Fibroblast of lung (primary cell): ENCODE measurements around the gene PLAA. TPM values are rescaled to one million over a fixed set of nuclear protein-coding genes. Genes with fewer than 3 reads are reported as not detected.

Experiments used
- DNase-seq, 2 donors: peaks; one replicate each; pipeline versions ENCODE4 v3.0.0 to v3.0.0-alpha.2; 2010; ENCODE audit warnings: low read depth in 2 of 2
- H2AFZ ChIP-seq: 2 replicates; pipeline ENCODE4 v1.5.1; 2012; ENCODE audit warnings: low read length, control low read depth, inconsistent platforms
- H3K27ac ChIP-seq: 2 replicates; pipeline ENCODE4 v1.5.1; 2011; ENCODE audit warnings: low read length, control low read depth; ENCODE audit not compliant: insufficient read depth
- H3K27me3 ChIP-seq: 2 replicates; pipeline ENCODE4 v1.5.1; 2011; ENCODE audit warnings: mild to moderate bottlenecking, low read length; ENCODE audit not compliant: control insufficient read depth, insufficient read depth
- H3K36me3 ChIP-seq: 2 replicates; pipeline ENCODE4 v1.5.1; 2011; ENCODE audit warnings: low read length; ENCODE audit not compliant: control insufficient read depth, insufficient read depth
- H3K4me1 ChIP-seq: 2 replicates; pipeline ENCODE4 v1.5.1; 2011; ENCODE audit warnings: low read length; ENCODE audit not compliant: control insufficient read depth, insufficient read depth; ENCODE audit errors: extremely low read depth
- H3K4me2 ChIP-seq: 2 replicates; pipeline ENCODE4 v1.5.1; 2011; ENCODE audit warnings: low read length, control low read depth; ENCODE audit not compliant: insufficient read depth; ENCODE audit errors: extremely low read depth
- H3K4me3 ChIP-seq, 4 experiments: fragments of 200-600 bp in 1 of 4; sonication (generic) in 1 of 4; replicated peaks in 1 of 4; 2 replicates each; pipeline ENCODE4 v1.5.1; 2011 to 2016; ENCODE audit warnings: low read length in 4 of 4, low read depth in 3 of 4, mild to moderate bottlenecking in 3 of 4, control low read depth in 2 of 4, inconsistent platforms in 1 of 4, mixed read lengths in 1 of 4; ENCODE audit not compliant: insufficient read depth in 1 of 4; ENCODE audit errors: control extremely low read depth in 1 of 4
- H3K79me2 ChIP-seq: 2 replicates; pipeline ENCODE4 v1.5.1; 2012; ENCODE audit warnings: mild to moderate bottlenecking, low read length, inconsistent platforms; ENCODE audit not compliant: control insufficient read depth, insufficient read depth
- H3K9ac ChIP-seq: 2 replicates; pipeline ENCODE4 v1.5.1; 2011; ENCODE audit warnings: mild to moderate bottlenecking, low read length, control low read depth; ENCODE audit not compliant: insufficient read depth
- H3K9me3 ChIP-seq: 2 replicates; pipeline ENCODE4 v1.5.1; 2012; ENCODE audit warnings: low read depth, low read length; ENCODE audit not compliant: control insufficient read depth, insufficient read depth
- H4K20me1 ChIP-seq: 2 replicates; pipeline ENCODE4 v1.5.1; 2011; ENCODE audit warnings: low read length; ENCODE audit not compliant: control insufficient read depth, insufficient read depth; ENCODE audit errors: extremely low read depth
- CTCF ChIP-seq, 2 donors: IDR thresholded peaks in 1 of 2; conservative IDR thresholded peaks in 1 of 2; 1 replicate in 1 of 2; 2 replicates in 1 of 2; pipeline ENCODE4 v1.5.1; 2011 to 2012; ENCODE audit warnings: low read length in 2 of 2, control low read depth in 1 of 2, inconsistent platforms in 1 of 2, low read depth in 1 of 2, mild to moderate bottlenecking in 1 of 2
- EZH2 ChIP-seq: IDR thresholded peaks from 2 replicates; pipeline ENCODE4 v1.5.1; 2012; ENCODE audit warnings: low read length, control low read depth, mild to moderate bottlenecking; ENCODE audit errors: missing control alignments
- polyA plus RNA-seq, 2 donors: library from polyadenylated mRNA; depleted of rRNA in 1 of 2; stranded (reverse) in 1 of 2; unstranded in 1 of 2; fragments of >200 nt; gene quantifications; 2 replicates each; pipeline ENCODE4 v1.2.1, GENCODE V29; 2011 to 2012; ENCODE audit warnings: missing spikeins in 1 of 2
- total RNA-seq: library from RNA; depleted of rRNA; stranded (reverse); fragments of >200 nt; gene quantifications from 2 replicates; pipeline ENCODE4 v1.2.1, GENCODE V29; 2014

Gene PLAA
- total and polyA plus RNA-seq, 2 donors (not counting 1 experiment from before 2014, with no cell fraction given), result 29.2 to 38.1 TPM

GRCh38 chr9:26937816-26938371 lies 9.1 kb downstream of the PLAA start:
- no peaks in the 10 kb centered on the region for H3K36me3 ChIP-seq
- no peak for DNase-seq
- H3K4me3 ChIP-seq, result no peak overlapping the region
- H3K4me2 ChIP-seq, result no peak overlapping the region
- no peaks in the 10 kb centered on the region for H4K20me1 ChIP-seq
- H3K9me3 ChIP-seq, result no peaks in the 10 kb centered on the region
- no peaks in the 10 kb centered on the region for H3K4me1 ChIP-seq
- H3K27ac ChIP-seq, result no peak overlapping the region
- no peak overlapping the region for H2AFZ ChIP-seq
- H3K9ac ChIP-seq, result no peak overlapping the region
- no peaks in the 10 kb centered on the region for H3K27me3 ChIP-seq
- H3K79me2 ChIP-seq, result peaks cover 78% of the 10 kb centered on the region
- no peak for TF ChIP-seq CTCF (conservative IDR thresholded peaks at IDR 0.05 in 1 of 2, IDR thresholded peaks at IDR 0.05 in 1 of 2; ENCODE audit: low read depth in 1 of 2, low read length in 2 of 2)
- no peak for TF ChIP-seq EZH2

- TF ChIP-seq CTCF (conservative IDR thresholded peaks at IDR 0.05 in 1 of 2, IDR thresholded peaks at IDR 0.05 in 1 of 2; ENCODE audit: low read depth in 1 of 2, low read length in 2 of 2) (no peak), EZH2 (no peak)
- Histone ChIP-seq H3K27me3 (no peaks in the 10 kb centered on the region), H3K4me3 (no peak overlapping the region), H3K4me2 (no peak overlapping the region), H3K9ac (no peak overlapping the region), H3K4me1 (no peaks in the 10 kb centered on the region), H2AFZ (no peak overlapping the region), H3K79me2 (peaks cover 59% of the 10 kb centered on the region), H3K27ac (no peak overlapping the region), H3K36me3 (no peaks in the 10 kb centered on the region), H3K9me3 (no peaks in the 10 kb centered on the region), H4K20me1 (no peaks in the 10 kb centered on the region)
- DNase-seq, result no peak
These were observed 11.2 kb downstream of the PLAA start for GRCh38 chr9:26935847-26936246.

- no peaks in the 10 kb centered on the region for H4K20me1 ChIP-seq
- no peak overlapping the region for H3K4me2 ChIP-seq
- H3K79me2 ChIP-seq, result peaks cover 4% of the 10 kb centered on the region
- TF ChIP-seq EZH2, result no peak
- TF ChIP-seq CTCF (conservative IDR thresholded peaks at IDR 0.05 in 1 of 2, IDR thresholded peaks at IDR 0.05 in 1 of 2; ENCODE audit: low read depth in 1 of 2, low read length in 2 of 2), result no peak
- DNase-seq, result no peak
- H2AFZ ChIP-seq, result no peak overlapping the region
- no peaks in the 10 kb centered on the region for H3K4me1 ChIP-seq
- no peak overlapping the region for H3K27ac ChIP-seq
- H3K9ac ChIP-seq, result no peak overlapping the region
- H3K4me3 ChIP-seq, result no peak overlapping the region
- H3K36me3 ChIP-seq, result peaks cover 11% of the 10 kb centered on the region
- H3K9me3 ChIP-seq, result no peaks in the 10 kb centered on the region
- H3K27me3 ChIP-seq, result no peaks in the 10 kb centered on the region
These were observed 18.0 kb downstream of the PLAA start for GRCh38 chr9:26928902-26929495.
